Adrenal gland (tissue), 5 donors: Measurements from ENCODE around the gene MINDY4.

Source experiments
- POLR2A ChIP-seq, 2 donors: fragments of 450-650 bp; IDR thresholded peaks; one replicate each; pipeline ENCODE4 v1.6.1; 2017; ENCODE audit warnings: antibody characterized with exemption in 2 of 2, mild to moderate bottlenecking in 2 of 2, moderate library complexity in 1 of 2
- TF ChIP-seq, protein P1 (sequence below), 6 experiments: fragments of 450-650 bp in 4 of 6; fragments of 200-600 bp in 2 of 6; sonication (generic) in 1 of 6; IDR thresholded peaks; 1 replicate in 5 of 6; 2 replicates in 1 of 6; pipeline versions ENCODE4 v1.5.1 to v1.8.0; 2016 to 2021; ENCODE audit warnings: antibody characterized with exemption in 6 of 6, mild to moderate bottlenecking in 2 of 6, moderate library complexity in 1 of 6
- donor health status: DM: no; HTN: no; CAD: no.

DNA sequence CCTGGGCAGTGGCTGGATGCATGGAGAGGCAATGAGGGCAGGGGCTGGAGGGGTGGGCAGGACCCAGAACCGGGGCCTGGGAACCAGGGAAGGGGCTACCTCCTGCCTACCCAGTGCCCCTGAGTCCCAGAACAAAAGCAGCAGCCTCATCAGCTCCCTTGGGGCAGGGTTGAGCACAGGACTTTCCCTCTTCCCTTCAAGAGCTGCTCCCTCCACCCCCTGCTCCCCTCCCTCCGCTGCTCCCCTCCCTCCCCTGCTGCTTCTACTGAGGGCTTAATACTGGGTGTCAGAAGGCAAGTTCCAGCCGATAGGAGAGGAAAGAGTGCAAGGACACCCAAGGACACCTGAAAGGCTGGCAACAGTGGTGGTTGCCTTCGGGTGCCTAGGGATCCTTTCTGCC is 47.4 kb upstream of the MINDY4 start:
- no peak for TF ChIP-seq POLR2A (IDR thresholded peaks at IDR 0.05)
- TF ChIP-seq, protein P1, sequence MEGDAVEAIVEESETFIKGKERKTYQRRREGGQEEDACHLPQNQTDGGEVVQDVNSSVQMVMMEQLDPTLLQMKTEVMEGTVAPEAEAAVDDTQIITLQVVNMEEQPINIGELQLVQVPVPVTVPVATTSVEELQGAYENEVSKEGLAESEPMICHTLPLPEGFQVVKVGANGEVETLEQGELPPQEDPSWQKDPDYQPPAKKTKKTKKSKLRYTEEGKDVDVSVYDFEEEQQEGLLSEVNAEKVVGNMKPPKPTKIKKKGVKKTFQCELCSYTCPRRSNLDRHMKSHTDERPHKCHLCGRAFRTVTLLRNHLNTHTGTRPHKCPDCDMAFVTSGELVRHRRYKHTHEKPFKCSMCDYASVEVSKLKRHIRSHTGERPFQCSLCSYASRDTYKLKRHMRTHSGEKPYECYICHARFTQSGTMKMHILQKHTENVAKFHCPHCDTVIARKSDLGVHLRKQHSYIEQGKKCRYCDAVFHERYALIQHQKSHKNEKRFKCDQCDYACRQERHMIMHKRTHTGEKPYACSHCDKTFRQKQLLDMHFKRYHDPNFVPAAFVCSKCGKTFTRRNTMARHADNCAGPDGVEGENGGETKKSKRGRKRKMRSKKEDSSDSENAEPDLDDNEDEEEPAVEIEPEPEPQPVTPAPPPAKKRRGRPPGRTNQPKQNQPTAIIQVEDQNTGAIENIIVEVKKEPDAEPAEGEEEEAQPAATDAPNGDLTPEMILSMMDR (IDR thresholded peaks at IDR 0.05): no peak
